BE2C (cell line): Measurements from ENCODE around the gene MYBPHL. TPM values are rescaled to one million over a fixed set of nuclear protein-coding genes. Genes with fewer than 3 reads are reported as not detected.

Experiments used
- DNase-seq: peaks from one replicate; pipeline ENCODE4 v3.0.0-alpha.2; 2020
- H3K27me3 ChIP-seq: fragments of 250-450 bp; sonication (Bioruptor Pico); 2 replicates; pipeline ENCODE4 v1.5.1; 2020; ENCODE audit warnings: mild to moderate bottlenecking
- H3K36me3 ChIP-seq: fragments of 250-450 bp; sonication (Bioruptor Pico); 2 replicates; pipeline ENCODE4 v1.5.1; 2020; ENCODE audit warnings: mild to moderate bottlenecking
- H3K4me1 ChIP-seq: fragments of 250-450 bp; sonication (Bioruptor Pico); 2 replicates; pipeline ENCODE4 v1.5.1; 2020
- H3K4me3 ChIP-seq: 2 replicates; pipeline ENCODE4 v1.5.1; 2011; ENCODE audit warnings: low read depth, low read length
- H3K9me3 ChIP-seq: fragments of 250-450 bp; sonication (Bioruptor Pico); 2 replicates; pipeline ENCODE4 v1.5.1; 2020
- polyA plus RNA-seq: library from polyadenylated mRNA; unstranded; fragments of >200 nt; gene quantifications from one replicate; pipeline ENCODE4 v1.2.1, GENCODE V29; 2012; ENCODE audit warnings: low read depth, missing spikeins; ENCODE audit not compliant: insufficient read length, insufficient read depth
- TF ChIP-seq, protein P1 (sequence below): IDR thresholded peaks from 2 replicates; pipeline ENCODE4 v1.5.1; 2012; ENCODE audit warnings: mild to moderate bottlenecking, low read depth, low read length

MYBPHL gene
- polyA plus RNA-seq: 0.66 TPM

- Histone ChIP-seq H3K4me1 (no peaks in the 10 kb centered on the region), H3K9me3 (no peaks in the 10 kb centered on the region), H3K4me3 (no peak within 1 kb of the TSS), H3K27me3 (no peaks in the 10 kb centered on the region), H3K36me3 (no peaks in the 10 kb centered on the region)
- DNase-seq: no peak
- TF ChIP-seq, protein P1, sequence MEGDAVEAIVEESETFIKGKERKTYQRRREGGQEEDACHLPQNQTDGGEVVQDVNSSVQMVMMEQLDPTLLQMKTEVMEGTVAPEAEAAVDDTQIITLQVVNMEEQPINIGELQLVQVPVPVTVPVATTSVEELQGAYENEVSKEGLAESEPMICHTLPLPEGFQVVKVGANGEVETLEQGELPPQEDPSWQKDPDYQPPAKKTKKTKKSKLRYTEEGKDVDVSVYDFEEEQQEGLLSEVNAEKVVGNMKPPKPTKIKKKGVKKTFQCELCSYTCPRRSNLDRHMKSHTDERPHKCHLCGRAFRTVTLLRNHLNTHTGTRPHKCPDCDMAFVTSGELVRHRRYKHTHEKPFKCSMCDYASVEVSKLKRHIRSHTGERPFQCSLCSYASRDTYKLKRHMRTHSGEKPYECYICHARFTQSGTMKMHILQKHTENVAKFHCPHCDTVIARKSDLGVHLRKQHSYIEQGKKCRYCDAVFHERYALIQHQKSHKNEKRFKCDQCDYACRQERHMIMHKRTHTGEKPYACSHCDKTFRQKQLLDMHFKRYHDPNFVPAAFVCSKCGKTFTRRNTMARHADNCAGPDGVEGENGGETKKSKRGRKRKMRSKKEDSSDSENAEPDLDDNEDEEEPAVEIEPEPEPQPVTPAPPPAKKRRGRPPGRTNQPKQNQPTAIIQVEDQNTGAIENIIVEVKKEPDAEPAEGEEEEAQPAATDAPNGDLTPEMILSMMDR: no peak
These were observed at the start of gene MYBPHL for GRCh38 chr1:109306832-109307273. TSS of gene MYBPHL (minus strand) at chr1:109307011. CDS start at chr1:109306991, 20 bp downstream.

DNA sequence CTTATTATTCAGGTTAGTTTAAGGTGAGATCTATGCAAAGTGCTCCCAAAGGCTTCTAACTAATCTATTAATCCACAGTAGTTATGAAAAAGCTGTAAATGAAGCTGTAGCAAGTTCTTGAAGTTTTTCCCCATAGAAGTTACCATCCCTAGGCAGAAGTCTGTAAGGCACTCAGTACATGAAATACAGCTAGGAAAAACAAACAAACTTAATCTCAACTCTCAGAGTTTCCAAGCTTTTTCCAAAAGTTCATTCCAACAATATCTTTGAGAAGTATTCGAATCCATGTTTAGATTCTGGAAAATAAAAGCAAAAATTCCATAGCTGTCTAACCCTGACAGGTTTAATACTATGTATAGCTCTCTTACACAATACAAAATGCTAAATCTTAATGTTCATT is 49.7 kb upstream of the MYBPHL start:
- H3K4me3 ChIP-seq: no peak overlapping the region
- DNase-seq: no peak
- H3K36me3 ChIP-seq: no peaks in the 10 kb centered on the region
- peaks cover 3% of the 10 kb centered on the region; the same call in 1 of the 2 replicates for H3K4me1 ChIP-seq
- no peaks in the 10 kb centered on the region for H3K9me3 ChIP-seq
- TF ChIP-seq, protein P1: no peak
- H3K27me3 ChIP-seq: no peaks in the 10 kb centered on the region

DNA sequence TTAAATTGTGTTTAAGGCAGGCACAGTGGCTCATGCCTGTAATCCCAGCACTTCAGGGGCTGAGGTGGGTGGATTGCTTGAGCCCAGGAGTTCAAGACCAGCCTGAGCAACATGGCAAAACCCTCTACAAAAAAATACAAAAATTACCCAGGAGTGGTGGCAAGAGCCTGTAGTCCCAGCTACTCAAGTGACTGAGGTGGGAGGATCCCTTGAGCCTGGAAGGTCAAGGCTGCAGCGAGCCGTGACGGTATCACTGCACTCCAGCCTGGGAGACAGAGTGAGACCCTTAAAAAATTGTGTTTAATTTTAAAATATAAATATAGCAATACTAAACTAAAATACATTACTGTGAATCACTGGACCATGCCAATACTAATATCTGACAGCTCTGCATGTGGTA is 48.1 kb upstream of the MYBPHL start:
- no peaks in the 10 kb centered on the region for H3K9me3 ChIP-seq
- H3K27me3 ChIP-seq: no peaks in the 10 kb centered on the region
- peaks cover 3% of the 10 kb centered on the region; the same call in 1 of the 2 replicates for H3K4me1 ChIP-seq
- TF ChIP-seq, protein P1: no peak
- no peak for DNase-seq
- H3K4me3 ChIP-seq: no peak overlapping the region
- no peaks in the 10 kb centered on the region for H3K36me3 ChIP-seq

DNA sequence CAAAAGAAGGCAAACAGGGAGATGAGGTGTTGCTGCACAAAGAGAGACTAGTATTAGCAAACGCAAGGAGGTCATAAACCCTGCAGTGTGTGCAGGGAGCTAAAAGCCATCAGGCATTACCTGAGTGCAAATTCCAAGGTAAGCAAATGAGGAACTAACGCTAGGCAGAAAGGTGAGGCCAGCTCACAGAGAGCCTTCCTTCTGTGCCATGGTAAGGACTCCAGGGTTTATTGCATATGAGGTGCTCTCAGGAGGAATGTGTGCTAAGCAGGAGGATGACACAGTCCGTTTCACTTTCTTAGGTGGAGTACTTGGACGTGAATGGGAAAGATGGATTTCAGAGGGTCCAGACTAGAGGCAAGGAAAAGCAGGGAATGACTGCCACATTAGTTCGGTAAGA is 44.6 kb upstream of the MYBPHL start:
- TF ChIP-seq, protein P1: no peak
- no peak for DNase-seq
- H3K27me3 ChIP-seq: no peaks in the 10 kb centered on the region
- no peaks in the 10 kb centered on the region for H3K36me3 ChIP-seq
- no peaks in the 10 kb centered on the region for H3K4me1 ChIP-seq
- no peak overlapping the region for H3K4me3 ChIP-seq
- no peaks in the 10 kb centered on the region for H3K9me3 ChIP-seq

DNA sequence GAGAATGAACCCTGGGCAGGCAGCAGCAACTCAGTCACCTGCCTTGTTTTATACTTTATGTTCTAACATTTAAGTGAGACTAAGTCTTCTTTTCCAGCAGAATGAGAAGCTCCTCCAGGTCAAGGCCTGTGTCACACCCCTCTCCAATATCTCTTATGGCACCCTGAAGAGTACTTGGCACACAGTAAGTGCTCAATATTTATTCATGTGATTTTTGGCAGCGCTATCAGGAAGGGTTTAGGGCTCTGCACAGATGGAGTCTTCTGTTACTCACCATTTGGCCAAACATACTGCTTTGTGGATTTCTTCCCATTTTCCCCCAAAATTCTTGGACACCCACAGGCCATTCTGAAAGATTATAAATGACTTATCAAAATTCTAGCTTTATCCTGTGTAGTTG is 43.8 kb upstream of the MYBPHL start:
- Histone ChIP-seq H3K4me3 (no peak overlapping the region), H3K36me3 (no peaks in the 10 kb centered on the region), H3K4me1 (no peaks in the 10 kb centered on the region), H3K9me3 (no peaks in the 10 kb centered on the region), H3K27me3 (no peaks in the 10 kb centered on the region)
- DNase-seq: no peak
- TF ChIP-seq, protein P1: no peak

- H3K4me1 ChIP-seq: no peaks in the 10 kb centered on the region
- no peak for DNase-seq
- no peaks in the 10 kb centered on the region for H3K36me3 ChIP-seq
- TF ChIP-seq, protein P1: no peak
- H3K27me3 ChIP-seq: no peaks in the 10 kb centered on the region
- no peaks in the 10 kb centered on the region for H3K9me3 ChIP-seq
- no peak overlapping the region for H3K4me3 ChIP-seq
These were observed 43.4 kb upstream of the MYBPHL start for GRCh38 chr1:109350182-109350581.
